GM18873 (cell line): ENCODE data around the gene CLMN.

ENCODE experiments used
- ATAC-seq: cut with Tn5 transposase; IDR thresholded peaks from one replicate; pipeline ENCODE4 v1.9.1; 2021; ENCODE audit warnings: mild to moderate bottlenecking, moderate library complexity, moderate number of reproducible peaks; ENCODE audit not compliant: unreplicated experiment, low FRiP score

CLMN gene

GRCh38 chr14:95250140-95250769 lies 69.5 kb downstream of the CLMN start:
- no peak for ATAC-seq

GRCh38 chr14:95248432-95248831 lies 71.3 kb downstream of the CLMN start:
- no peak for ATAC-seq

- no peak for ATAC-seq
Measured at GRCh38 chr14:95246870-95247269, 72.8 kb downstream of the CLMN start.

DNA sequence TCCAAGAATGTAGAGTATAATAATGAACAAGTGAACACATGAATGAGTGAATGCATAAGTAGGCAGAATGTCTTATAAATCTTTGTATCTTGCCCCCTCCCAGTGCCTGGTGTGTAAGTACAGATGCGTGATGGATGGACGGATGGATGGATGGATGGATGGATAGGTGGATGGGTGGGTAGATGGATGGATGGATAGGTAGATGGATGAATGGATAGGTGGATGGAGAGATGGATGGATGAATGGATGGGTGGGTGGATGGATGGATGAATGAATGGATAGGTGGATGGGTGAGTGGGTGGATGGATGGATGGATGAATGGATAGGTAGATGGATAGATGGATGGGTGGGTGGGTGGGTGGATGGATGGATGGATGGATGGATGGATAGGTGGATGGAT lies 74.4 kb downstream of the CLMN start:
- ATAC-seq, result no peak

DNA sequence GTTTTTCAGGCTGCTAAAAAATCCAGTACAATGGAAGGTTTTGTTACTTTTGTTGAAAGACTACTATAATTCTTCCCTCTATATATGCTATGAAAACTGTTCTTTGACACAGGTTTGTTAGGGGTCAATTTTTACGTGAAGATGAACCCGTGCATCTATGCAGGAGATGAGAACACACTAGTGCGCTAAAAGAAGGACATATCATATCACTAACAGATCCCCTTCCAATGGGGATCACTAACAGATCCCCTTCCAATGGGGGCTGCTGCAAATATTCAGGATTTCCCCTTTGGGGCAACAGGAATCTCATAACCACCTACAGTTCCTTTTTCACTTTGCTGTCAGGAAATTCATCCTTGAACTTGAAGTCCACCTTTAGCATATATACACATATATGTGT lies 75.1 kb downstream of the CLMN start:
- no peak for ATAC-seq

- no peak for ATAC-seq
Measured at GRCh38 chr14:95242870-95243269, 76.8 kb downstream of the CLMN start.

- ATAC-seq, result no peak
Measured at GRCh38 chr14:95240859-95241813, 78.6 kb downstream of the CLMN start.

DNA sequence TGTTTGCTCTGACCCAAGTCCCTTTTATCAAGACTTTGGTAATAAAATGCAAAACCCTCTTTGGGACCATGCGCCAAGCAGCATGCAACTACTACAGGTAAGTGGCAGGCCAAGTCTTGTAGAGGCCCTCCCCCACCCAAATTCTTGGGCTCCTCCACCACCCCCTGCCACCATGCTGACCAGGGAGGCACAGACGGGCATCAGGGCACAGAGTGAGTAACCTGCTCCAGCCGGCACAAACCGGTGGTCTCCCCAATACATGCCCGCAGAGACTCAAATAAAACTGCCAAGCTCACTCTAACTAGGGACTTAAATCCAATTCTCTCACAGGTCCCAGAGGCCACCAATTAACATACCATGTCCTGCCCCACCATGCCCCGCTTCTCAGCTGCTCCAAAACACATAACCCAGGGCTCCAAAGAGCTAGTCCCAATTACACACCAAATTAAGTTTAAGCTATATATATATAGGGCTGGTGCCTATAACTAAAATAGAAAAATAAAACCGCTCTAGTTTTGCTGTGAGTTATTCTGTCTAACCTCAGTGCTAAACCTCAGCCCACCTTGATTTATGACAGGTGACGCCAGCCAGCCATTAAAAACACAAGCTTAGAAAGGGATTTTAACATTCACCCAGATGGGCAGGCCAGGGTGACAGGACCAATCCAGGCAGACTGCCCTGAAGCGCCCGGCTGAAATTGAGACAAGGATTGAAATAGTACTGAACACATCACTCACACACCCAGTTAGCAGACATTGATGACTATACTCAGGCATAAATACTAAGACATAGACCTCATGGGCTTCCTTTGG lies 81.0 kb downstream of the CLMN start:
- no peak for ATAC-seq

- no peak for ATAC-seq
Measured at GRCh38 chr14:95237958-95238340, 81.8 kb downstream of the CLMN start.

- ATAC-seq, result no peak
Measured at GRCh38 chr14:95237121-95237957, 82.4 kb downstream of the CLMN start.

DNA sequence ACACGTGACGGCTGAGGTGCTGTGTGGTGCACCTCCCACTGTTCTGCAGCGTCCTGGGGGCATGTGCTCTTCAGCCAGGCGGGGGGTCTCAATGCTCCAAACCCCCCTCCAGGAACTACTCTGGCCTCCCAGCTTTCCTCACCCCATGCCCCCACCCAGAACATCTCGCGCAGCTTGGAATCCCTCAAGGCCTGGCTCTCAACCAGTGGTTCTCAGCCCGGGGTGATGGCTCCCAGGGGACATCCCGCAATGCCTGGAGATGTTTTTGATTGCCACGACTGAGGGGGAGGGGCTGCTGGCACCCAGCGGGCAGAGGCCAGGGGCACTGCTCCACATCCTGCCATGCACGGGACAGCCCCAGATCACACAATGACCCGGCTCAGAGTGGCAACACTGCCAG lies 83.5 kb downstream of the CLMN start:
- ATAC-seq, result no peak

DNA sequence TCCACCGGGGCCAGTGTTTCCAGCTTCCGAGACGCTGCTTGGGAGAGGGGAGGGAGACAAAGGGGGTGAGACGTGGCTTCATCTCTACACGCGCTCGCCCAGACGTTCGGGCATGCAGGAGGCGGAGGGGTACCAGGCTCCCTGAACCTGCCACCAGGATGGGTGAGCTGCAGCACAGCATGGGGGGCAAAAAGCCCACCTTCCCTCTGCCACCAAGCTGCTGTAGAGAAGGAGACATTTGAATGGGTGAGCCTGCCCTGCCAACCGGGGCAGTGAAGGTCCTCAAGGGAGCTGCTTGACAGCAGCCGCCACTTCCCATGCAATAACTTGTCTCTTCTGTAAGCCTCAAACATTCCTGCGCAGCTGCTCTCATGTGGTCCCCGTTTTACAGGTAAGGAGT lies 83.9 kb downstream of the CLMN start:
- ATAC-seq, result no peak

- ATAC-seq, result no peak
Measured at GRCh38 chr14:95235351-95235750, 84.4 kb downstream of the CLMN start.

GRCh38 chr14:95234426-95234825 lies 85.3 kb downstream of the CLMN start:
- ATAC-seq, result no peak

DNA sequence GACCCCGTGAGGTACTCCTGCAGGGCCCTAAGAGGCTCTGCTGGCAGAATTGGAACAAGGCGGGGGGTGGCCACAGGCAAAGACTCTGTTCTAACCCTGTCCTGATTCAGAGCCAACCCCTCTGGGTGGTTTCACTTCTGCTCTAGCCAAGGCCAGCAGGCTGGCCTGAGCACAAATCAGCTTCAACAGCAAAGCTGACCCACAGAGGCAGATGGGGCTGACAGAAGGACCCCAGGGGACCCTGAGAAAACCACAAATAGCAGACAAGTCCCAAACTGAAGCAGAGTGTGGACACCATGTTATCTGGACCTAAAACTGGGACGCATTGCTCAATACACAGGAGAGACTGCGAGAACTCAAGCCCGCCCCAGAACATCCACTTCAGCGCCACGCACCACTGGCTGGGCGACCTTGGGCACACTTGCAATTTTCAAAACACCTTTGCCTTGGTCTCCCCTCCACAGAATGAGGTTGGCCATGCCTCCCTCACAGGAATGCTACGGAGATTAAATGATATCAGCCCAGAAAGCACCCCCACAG lies 85.9 kb downstream of the CLMN start:
- peak; percentile 87 for ATAC-seq

GRCh38 chr14:95232894-95233584 lies 86.7 kb downstream of the CLMN start:
- no peak for ATAC-seq

DNA sequence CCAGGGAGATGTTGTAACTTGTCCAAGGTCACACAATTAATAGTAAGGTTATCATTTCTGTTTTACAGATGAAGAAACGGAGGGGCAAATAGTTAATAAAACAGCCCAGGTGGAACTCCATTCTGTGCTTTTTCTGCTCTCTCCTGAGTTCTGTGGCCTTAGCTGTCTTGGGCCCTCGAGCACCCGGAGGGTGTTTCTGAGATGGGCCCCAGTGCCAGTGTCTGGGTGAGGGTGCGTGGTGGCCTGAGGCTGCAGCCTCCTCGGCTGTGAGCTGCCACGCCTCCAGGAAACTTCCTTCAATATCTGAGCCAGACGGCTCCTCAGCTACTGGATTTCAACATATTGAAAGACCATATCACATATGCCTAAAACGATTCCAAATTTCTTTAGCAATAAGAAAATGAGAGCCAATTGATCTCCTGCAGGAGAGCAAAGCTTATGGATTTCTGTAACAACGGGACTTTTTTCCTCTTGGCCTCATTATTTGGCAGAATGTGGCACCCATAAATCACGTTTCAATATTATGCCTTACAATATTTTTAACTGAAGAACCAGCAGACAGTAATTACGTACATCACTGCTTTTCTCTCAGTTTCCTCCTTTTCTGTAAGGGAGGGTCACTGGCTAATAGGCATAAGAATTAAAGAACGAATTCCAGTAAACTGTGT lies 87.6 kb downstream of the CLMN start:
- no peak for ATAC-seq

DNA sequence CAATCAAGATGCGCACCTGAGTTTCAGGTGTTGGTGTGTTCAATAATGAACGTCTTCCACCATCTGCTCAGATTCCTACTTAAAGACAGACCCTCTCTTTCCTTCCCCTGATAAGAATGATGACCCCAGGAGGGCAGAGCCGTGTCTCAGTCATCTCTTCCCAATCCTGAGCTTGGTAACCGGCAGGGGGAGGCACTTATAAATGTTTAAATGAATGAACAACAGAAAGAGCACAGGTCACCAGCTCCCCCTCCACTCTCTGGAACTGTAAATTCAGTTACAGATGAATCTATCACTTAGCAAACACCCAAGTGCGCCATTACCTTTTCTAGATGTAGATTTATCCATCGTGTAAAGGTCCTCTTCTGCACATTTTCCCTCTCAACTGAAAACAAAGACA lies 90.0 kb downstream of the CLMN start:
- ATAC-seq, result no peak

GRCh38 chr14:95228240-95228639 lies 91.5 kb downstream of the CLMN start:
- no peak for ATAC-seq
